Measurements from ENCODE around the gene RNF145. TPM values are rescaled to one million over a fixed set of nuclear protein-coding genes. Genes with fewer than 3 reads are reported as not detected.
A peak's percentile ranks its signal among the peaks of the same experiment; 100 is the strongest.
"Not testable (repeated sequence)": the region's sequence is repeated elsewhere in the genome, so short reads cannot be mapped to it uniquely, and the experiment has no call there.

The RNF145 gene
- total and polyA plus RNA-seq, 2 of the 13 experiments (the other 11 are each of a cell fraction or from before 2014, with no cell fraction given): 24.6 TPM

DNA sequence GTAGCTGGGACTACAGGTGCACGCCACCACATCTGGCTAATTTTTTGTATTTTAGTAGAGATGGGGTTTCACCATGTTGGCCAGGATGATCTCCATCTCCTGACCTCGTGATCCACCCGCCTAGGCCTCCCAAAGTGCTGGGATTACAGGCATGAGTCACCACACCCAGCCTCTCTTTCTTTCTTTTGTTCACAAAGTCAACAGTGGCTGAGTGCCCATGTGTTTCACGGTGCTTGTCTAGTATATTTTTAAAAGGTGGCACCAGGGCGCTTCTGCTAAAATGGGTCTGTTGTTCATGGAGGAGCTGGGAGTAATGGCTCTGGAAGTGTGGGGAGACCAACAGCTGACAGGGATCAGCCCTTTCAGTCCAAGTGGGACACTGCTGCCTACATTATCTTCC lies 18.7 kb upstream of the RNF145 start (continued):
- TF ChIP-seq AHDC1 (CRISPR knock-in tag; IDR thresholded peaks at IDR 0.05; ENCODE audit: borderline replicate concordance) (peak; percentile 25; the same call in 1 of the 2 replicates), SOX13 (CRISPR knock-in tag; conservative IDR thresholded peaks at IDR 0.05 in 1 of 2, IDR thresholded peaks at IDR 0.05 in 1 of 2) (peak in 1 of 2 experiments; percentile 72; a peak in 2 of 4 replicates)
- TF ChIP-seq SOX13 (IDR thresholded peaks at IDR 0.05): not testable (repeated sequence)

DNA sequence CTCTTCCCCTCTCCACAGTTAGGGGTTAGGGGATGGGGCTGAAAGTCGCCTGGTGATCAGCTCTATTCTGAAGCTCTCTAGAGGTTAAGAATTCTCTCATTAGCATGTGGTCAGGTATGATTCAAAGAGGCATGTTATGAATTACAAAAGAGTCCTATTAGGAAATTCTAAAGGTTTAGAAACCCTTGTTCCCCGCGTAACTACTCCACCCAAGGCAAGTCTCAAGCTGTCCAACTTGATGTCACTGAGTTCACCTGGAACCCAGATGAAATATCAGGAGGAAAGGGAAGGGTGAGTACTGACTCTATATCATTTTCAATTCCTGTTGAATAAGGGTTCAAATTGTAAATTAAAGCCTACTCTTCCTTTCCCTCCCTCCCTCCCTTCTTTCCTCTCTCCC lies 18.1 kb upstream of the RNF145 start:
- FAIRE-seq (no peak), ATAC-seq (no peak), DNase-seq (ENCODE audit: low spot score) (no peak)
- WGBS (ENCODE audit: low lambda C conversion rate): 94% methylated on average over 3 of the region's 3 CpGs
- no peak for TF ChIP-seq PPARG (CRISPR knock-in tag; conservative IDR thresholded peaks at IDR 0.05)
- TF ChIP-seq ZNF160 (CRISPR knock-in tag; IDR thresholded peaks at IDR 0.05): no peak
- TF ChIP-seq, protein P1, sequence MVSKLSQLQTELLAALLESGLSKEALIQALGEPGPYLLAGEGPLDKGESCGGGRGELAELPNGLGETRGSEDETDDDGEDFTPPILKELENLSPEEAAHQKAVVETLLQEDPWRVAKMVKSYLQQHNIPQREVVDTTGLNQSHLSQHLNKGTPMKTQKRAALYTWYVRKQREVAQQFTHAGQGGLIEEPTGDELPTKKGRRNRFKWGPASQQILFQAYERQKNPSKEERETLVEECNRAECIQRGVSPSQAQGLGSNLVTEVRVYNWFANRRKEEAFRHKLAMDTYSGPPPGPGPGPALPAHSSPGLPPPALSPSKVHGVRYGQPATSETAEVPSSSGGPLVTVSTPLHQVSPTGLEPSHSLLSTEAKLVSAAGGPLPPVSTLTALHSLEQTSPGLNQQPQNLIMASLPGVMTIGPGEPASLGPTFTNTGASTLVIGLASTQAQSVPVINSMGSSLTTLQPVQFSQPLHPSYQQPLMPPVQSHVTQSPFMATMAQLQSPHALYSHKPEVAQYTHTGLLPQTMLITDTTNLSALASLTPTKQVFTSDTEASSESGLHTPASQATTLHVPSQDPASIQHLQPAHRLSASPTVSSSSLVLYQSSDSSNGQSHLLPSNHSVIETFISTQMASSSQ (IDR thresholded peaks at IDR 0.05; ENCODE audit: low read depth): no peak
- TF ChIP-seq, protein P1 (CRISPR knock-in tag; IDR thresholded peaks at IDR 0.05; ENCODE audit: borderline replicate concordance): no peak
- no peak for TF ChIP-seq ZNF501 (CRISPR knock-in tag; IDR thresholded peaks at IDR 0.05)
- TF ChIP-seq, protein P2, sequence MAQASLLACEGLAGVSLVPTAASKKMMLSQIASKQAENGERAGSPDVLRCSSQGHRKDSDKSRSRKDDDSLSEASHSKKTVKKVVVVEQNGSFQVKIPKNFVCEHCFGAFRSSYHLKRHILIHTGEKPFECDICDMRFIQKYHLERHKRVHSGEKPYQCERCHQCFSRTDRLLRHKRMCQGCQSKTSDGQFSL (CRISPR knock-in tag; IDR thresholded peaks at IDR 0.05): no peak
- TF ChIP-seq IRF1 (CRISPR knock-in tag; IDR thresholded peaks at IDR 0.05; ENCODE audit: low read depth): no peak
- no peak for TF ChIP-seq REXO4 (CRISPR knock-in tag; IDR thresholded peaks at IDR 0.05; ENCODE audit: borderline replicate concordance)
- no peaks in the 10 kb centered on the region for H3K9me3 ChIP-seq (ENCODE audit: low read length)
- H3K27ac ChIP-seq (ENCODE audit: extremely low read length, insufficient read depth, low read length): no peak overlapping the region
- intact Hi-C loops (cut with micrococcal nuclease; ENCODE audit: unreplicated experiment): loop anchor here (2.0 kb wide), 1 partner anchor 15 kb away; no protein-coding TSS in a partner anchor
- in situ Hi-C loops (cut with HindIII; ENCODE audit: extremely low pct_ligation_motif_present, low pct_unique_long_range_greater_than_20kb): no loop called here
- no peak overlapping the region for H2AFZ ChIP-seq (ENCODE audit: low read length)
- no peak overlapping the region for H3K4me2 ChIP-seq (ENCODE audit: low read depth, low read length)
- H3K4me3 ChIP-seq (replicated peaks in 1 of 3; ENCODE audit: insufficient read depth in 1 of 3, low read depth in 2 of 3, low read length in 3 of 3): no peak overlapping the region
- peaks cover 0 to 2% of the 10 kb centered on the region in 2 experiments; a peak in 1 of 5 replicates for H3K27me3 ChIP-seq (ENCODE audit: control insufficient read depth in 1 of 2, insufficient read depth in 2 of 2, low read length in 2 of 2)
- BruUV-seq (replicated peaks): no TSS peak
- POLR2A ChIA-PET: no interaction called here
- H4K20me1 ChIP-seq (ENCODE audit: insufficient read depth, low read length): no peaks in the 10 kb centered on the region
- H3K4me1 ChIP-seq (ENCODE audit: insufficient read depth, low read length): peaks cover 38% of the 10 kb centered on the region
- H3K36me3 ChIP-seq (replicated peaks in 1 of 2; ENCODE audit: control insufficient read depth in 1 of 2, insufficient read depth in 2 of 2, low read length in 2 of 2): no peaks in the 10 kb centered on the region
- H3K9ac ChIP-seq (ENCODE audit: insufficient read depth, low read depth, low read length): no peak overlapping the region
- CTCF ChIA-PET (ENCODE audit: low intra/inter-chr PET ratio, low total read pairs): no interaction called here
- no peaks in the 10 kb centered on the region for H3K79me2 ChIP-seq (ENCODE audit: insufficient read depth, low read length)

Measured in HepG2 (cell line).